Psoas muscle (tissue), 8 donors: ENCODE measurements around the gene C6. TPM values are rescaled to one million over a fixed set of nuclear protein-coding genes. Genes with fewer than 3 reads are reported as not detected.

ENCODE experiments used
- ATAC-seq, 4 donors: fragments of 200-7000 bp; cut with Tn5 transposase; one replicate each; pipeline ENCODE4 v1.9.1; 2020; ENCODE audit warnings: moderate library complexity in 3 of 4, mild to moderate bottlenecking in 2 of 4
- DNase-seq, 2 donors: peaks; one replicate each; pipeline ENCODE4 v3.0.0-alpha.2; 2020
- H3K27ac ChIP-seq: fragments of 200-600 bp; one replicate; pipeline ENCODE4 v1.8.0; 2022
- H3K27me3 ChIP-seq, 3 donors: fragments of 200-600 bp in 1 of 3; one replicate each; pipeline versions ENCODE4 v1.6.1 to v1.8.0; 2013 to 2022; ENCODE audit warnings: low read length in 2 of 3, mild to moderate bottlenecking in 2 of 3, moderate library complexity in 1 of 3; ENCODE audit not compliant: insufficient read depth in 3 of 3
- H3K36me3 ChIP-seq, 2 donors: fragments of 200-600 bp in 1 of 2; one replicate each; pipeline versions ENCODE4 v1.6.1 to v1.8.0; 2013 to 2022; ENCODE audit warnings: low read depth in 1 of 2, mild to moderate bottlenecking in 1 of 2, moderate library complexity in 1 of 2; ENCODE audit not compliant: insufficient read depth in 1 of 2
- H3K4me1 ChIP-seq: fragments of 200-600 bp; one replicate; pipeline ENCODE4 v1.8.0; 2022
- H3K4me3 ChIP-seq: fragments of 200-600 bp; one replicate; pipeline ENCODE4 v1.8.0; 2022; ENCODE audit warnings: mild to moderate bottlenecking
- H3K9me3 ChIP-seq: fragments of 200-600 bp; one replicate; pipeline ENCODE4 v1.8.0; 2022
- CTCF ChIP-seq: fragments of 200-600 bp; IDR thresholded peaks from one replicate; pipeline ENCODE4 v1.8.0; 2022; ENCODE audit warnings: antibody characterized with exemption
- WGBS, 3 donors: extraction: QIAGEN DNeasy Blood & Tissue Kit; methylation state at CpG; one replicate each; pipeline versions ENCODE4 v1.1.6 to v1.1.7; 2013; 5-methylcytosine and 5-hydroxymethylcytosine counted together
- intact Hi-C, 2 donors: fragments of 100-400 bp; cut with DNase I; formaldehyde crosslinking; loops; one replicate each; pipeline versions ENCODE4 v1.11.0 to v1.14.2; 2022
- polyA plus RNA-seq, 3 donors: library from polyadenylated mRNA; stranded (reverse); fragments of 200-250 nt; gene quantifications; one replicate each; pipeline ENCODE4 v1.2.3, GENCODE V29; 2013
- total RNA-seq, 4 donors: library from RNA; stranded (reverse); fragmentation: NEBNext Ultra II Directional in 2 of 4; extraction: Animal tissue kit (Norgen Biotek cat#: 25700) in 2 of 4; gene quantifications; one replicate each; pipeline versions ENCODE4 v1.2.1 to v1.2.4, GENCODE V29; 2021 to 2023
- donor health status: healthy with polysubstance abuse.
- donor health status: DM: no; HTN: no; CAD: no; lungs with moderate emphysema.
- donor health status: Bipolar disorder and iron deficiency.
- donor health status: healthy.
- donor health status: DM: yes; HTN: yes; CAD: no.
- donor health status: DM: no; HTN: no; CAD: no.
- donor health status: DM: no; HTN: no; CAD: no.
- donor health status: DM: yes; HTN: yes; CAD: no.

Gene C6
- total and polyA plus RNA-seq, 7 donors = 0.13 to 1.1 (median 0.17) TPM

DNA sequence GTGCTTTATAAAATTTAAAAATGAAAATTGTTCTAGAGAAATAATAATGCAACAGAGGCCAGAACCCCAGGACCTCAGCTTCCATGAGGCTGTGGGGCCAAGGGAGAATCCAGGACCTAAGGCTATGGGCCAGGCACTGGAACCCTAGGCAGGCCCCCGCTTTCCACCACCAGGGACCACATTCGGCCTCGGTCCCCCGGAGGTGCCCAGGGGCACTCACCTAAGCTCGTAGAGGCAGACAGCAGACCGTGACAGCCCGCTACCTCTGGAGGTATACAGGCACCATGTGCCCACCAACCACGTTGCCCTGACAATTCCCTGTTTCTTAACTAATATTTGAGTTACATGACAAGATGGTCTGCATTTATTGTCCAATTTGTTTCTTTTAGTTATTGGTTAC is 92.7 kb downstream of the C6 start:
- Histone ChIP-seq H3K9me3 (no peaks in the 10 kb centered on the region), H3K27ac (no peak overlapping the region), H3K4me1 (no peaks in the 10 kb centered on the region), H3K4me3 (no peak overlapping the region), H3K36me3 (no peaks in the 10 kb centered on the region), H3K27me3 (no peaks in the 10 kb centered on the region)
- intact Hi-C loops = no loop called here
- 85 to 96% (median 93%) methylated on average over 8 of the region's 8 CpGs for WGBS, 3 donors
- DNase-seq (peak in 1 of 2 donors; percentile 33), ATAC-seq (no peak)
- TF ChIP-seq CTCF = no peak

- H3K36me3 ChIP-seq = no peaks in the 10 kb centered on the region
- no peaks in the 10 kb centered on the region for H3K4me1 ChIP-seq
- no peak overlapping the region for H3K4me3 ChIP-seq
- ATAC-seq = no peak
- intact Hi-C loops = no loop called here
- TF ChIP-seq CTCF = no peak
- no peaks in the 10 kb centered on the region for H3K9me3 ChIP-seq
- no peaks in the 10 kb centered on the region for H3K27me3 ChIP-seq
- WGBS, 3 donors = 93 to 96% (median 94%) methylated on average over 3 of the region's 3 CpGs
- no peak overlapping the region for H3K27ac ChIP-seq
- DNase-seq = no peak
Measured at GRCh38 chr5:41118177-41118576, 95.2 kb downstream of the C6 start.

DNA sequence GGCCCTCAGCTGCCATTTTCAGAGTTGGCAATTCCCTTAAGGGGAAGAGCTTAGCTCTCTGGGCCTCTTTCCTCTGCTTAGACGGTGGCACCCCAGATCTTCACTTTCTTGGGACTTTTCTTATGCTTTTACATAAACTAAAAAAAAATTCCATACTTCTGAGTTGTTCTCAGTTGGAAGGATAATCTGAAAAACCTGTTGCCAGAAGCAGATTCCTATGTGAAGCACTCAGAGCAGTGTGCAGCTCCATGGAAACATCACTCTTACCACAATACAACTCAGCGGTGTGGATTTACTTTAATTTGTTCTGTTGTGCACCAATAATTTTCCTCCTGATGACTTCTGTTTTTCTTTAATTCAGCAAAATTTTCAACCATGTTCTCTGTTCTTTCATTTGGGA is 98.1 kb downstream of the C6 start:
- H3K27me3 ChIP-seq = no peaks in the 10 kb centered on the region
- DNase-seq = no peak
- ATAC-seq = no peak
- intact Hi-C loops = no loop called here
- WGBS, 3 donors = 64 to 66% (median 65%) methylated on average over 2 of the region's 2 CpGs
- no peaks in the 10 kb centered on the region for H3K36me3 ChIP-seq
- H3K27ac ChIP-seq = no peak overlapping the region
- H3K9me3 ChIP-seq = no peaks in the 10 kb centered on the region
- no peaks in the 10 kb centered on the region for H3K4me1 ChIP-seq
- no peak for TF ChIP-seq CTCF
- no peak overlapping the region for H3K4me3 ChIP-seq

DNA sequence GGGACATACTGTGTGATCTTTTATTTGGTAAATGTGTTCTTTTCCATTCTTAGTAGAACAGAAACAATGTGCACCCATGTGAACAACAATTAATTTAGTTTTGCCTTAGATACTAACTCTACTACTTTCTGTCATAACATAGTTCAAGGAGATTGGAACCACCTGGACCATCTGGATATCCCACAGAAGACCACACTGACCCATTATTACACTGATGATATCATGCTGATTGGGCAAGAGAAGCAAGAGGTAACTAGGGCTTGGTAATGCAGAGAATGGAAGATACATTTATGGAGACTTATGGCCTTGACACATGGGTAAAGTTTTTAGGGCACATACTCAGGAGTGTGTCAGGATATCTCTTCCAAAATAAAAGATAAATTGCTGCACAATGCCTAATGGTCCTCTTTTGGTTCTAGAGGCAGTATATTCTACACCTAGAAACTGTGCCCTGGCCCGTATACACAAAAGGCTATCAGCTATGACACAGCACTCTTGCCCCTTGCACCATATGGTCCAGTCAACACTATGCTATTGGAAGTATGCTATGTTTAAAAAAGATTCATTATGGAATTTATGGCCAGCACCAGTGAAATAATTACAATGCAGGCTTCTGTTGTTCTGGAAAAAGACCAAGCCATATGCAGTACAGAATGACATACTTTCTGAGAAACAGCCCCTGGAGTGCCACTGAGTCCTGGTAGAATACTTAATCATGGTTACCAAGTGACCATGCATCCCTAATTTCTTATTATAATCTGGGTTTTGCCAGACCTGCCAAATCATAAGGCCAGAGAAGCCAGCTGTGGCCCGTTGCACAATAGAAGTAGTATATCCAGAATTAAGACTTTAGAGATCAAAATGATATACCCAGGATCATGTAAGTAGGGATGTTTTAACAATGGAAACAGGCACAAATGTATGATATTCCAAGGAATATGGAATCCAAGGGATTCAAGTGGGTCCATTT is 100.6 kb downstream of the C6 start:
- H3K9me3 ChIP-seq = no peaks in the 10 kb centered on the region
- DNase-seq (no peak), ATAC-seq (no peak)
- H3K4me3 ChIP-seq = no peak overlapping the region
- H3K27me3 ChIP-seq = no peaks in the 10 kb centered on the region
- no peak overlapping the region for H3K27ac ChIP-seq
- intact Hi-C loops = no loop called here
- WGBS, 3 donors = 54 to 73% (median 61%) methylated on average over 2 of the region's 2 CpGs
- TF ChIP-seq CTCF = no peak
- no peaks in the 10 kb centered on the region for H3K36me3 ChIP-seq
- no peaks in the 10 kb centered on the region for H3K4me1 ChIP-seq
